GM18868 (cell line): ENCODE measurements around the gene FOXP4.

Experiments used
- ATAC-seq: cut with Tn5 transposase; IDR thresholded peaks from one replicate; pipeline ENCODE4 v1.9.1; 2021; ENCODE audit warnings: mild to moderate bottlenecking, moderate library complexity; ENCODE audit not compliant: unreplicated experiment

FOXP4 gene

DNA sequence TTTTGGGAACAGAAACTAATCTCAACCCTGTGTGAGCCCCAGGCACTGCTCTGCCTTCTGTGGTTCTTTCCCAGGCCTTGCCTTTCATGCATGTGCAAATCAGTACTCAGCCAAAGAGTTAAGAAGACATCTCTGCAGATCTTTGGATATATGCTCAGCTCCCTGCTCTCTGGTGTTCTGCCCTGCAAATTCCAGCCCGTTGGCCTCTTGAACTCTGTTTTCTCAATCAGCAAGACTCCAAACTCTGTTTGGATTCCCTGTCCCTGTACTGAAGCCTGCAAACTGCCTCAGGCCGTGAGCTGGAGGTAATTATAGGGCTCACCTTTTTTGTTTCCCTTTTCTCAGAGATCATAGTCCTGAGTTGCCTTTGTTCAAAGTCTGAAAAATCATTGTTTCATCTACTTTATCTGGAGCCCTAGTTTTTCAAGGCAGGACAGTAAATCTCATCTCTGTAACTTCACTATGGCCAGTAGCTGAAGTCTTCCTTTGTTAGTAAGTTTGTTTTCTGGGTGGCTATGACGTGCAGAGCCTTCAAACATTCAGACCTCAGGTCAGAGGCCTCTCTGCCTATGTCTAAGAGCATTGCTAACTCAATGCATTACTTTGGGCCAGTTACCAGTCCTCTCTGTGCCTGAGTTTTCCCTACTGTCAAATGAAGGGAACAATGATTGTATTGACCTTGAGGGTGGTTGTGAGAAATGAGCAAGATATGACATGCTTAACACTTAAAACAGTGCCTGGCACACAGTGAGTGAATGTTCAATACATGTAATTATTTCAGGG is 76.2 kb downstream of the FOXP4 start:
- ATAC-seq, result peak; percentile 48

DNA sequence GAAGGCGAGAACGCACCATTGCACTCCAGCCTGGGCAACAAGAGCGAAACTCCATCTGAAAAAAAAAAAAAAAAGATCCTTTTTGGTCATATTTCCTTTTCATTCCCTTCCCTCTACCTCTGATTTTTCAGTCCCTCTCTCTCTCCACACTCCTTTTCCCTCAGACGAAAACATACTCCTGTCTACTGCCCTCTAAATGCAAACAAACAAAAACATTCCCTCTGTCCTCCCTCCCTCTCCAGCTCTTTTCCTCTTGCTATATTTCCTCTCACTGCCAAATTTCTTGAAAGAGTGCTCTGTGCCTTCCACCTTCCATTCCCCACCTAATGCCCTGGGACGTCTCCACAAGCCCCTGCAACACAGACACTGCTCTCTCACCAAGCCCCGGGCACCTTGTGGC is 77.1 kb downstream of the FOXP4 start:
- no peak for ATAC-seq

DNA sequence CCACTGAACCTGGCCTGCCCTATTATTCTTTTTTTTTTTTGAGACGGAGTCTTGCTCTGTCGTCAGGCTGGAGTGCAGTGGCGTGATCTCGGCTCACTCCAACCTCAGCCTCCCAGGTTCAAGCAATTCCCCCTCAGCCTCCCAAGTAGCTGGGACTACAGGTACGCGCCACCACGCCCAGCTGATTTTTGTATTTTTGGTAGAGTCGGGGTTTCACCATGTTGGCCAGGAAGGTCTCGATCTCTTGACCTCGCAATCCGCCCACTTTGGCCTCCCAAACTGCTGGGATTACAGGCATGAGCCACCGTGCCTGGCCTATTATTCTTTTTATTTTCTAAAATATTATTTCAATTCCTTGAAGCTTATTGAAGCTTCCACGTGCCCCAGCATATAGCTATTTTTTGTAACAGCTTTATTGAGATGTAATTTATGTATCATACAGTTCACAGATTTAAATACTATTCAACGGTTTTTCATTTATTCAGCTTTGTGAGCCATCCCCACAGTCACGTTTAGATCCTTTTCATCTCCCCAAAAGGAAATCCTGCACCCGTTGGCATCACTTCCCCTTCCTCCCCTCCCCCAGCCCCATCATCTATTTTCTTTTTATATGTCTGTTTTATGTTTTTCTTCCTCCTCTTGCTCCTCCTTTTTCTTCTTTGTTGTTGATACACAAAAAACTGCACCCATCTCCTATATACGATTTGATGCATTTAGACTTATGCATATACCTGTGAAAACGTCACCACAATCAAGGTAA is 78.6 kb downstream of the FOXP4 start:
- no peak for ATAC-seq

DNA sequence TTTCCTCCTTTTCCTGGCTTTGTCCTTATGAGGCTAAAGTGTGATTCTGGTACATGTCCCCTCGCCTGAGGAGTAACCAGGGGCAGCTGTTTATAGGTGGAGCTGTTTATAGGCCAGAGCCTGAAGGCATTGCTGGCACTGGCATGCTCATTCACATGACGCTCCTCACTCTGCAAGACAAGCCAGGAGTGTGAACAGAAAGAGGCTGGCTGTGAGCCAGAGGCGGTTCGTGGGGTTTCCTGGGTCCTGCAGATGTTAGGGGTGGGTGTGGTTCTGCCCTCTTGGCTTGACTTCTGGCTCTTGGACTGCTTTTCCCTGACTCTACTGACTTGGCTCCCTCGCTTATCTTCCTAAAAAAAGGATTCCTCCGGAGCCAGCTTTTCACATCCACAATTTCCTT is 79.3 kb downstream of the FOXP4 start:
- ATAC-seq, result no peak

DNA sequence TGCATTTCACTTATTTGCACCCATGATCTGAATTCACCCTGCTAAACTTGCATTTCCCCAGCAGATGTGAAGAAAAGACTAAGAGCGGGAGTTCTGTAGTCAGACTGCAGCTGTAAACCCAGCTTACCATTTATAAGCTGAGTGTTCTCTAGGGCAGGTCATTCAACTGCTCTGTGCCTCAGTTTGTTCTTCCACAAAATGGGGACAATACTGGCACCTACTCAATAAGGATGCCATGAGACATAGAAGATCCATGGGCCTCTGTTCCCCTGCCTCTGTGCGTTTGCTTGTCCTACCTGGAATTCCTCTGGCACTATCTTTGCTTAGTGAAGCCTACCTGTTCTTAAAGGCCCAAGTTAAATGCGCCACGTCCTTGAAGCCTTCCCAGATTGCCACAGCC is 79.8 kb downstream of the FOXP4 start:
- ATAC-seq, result no peak

DNA sequence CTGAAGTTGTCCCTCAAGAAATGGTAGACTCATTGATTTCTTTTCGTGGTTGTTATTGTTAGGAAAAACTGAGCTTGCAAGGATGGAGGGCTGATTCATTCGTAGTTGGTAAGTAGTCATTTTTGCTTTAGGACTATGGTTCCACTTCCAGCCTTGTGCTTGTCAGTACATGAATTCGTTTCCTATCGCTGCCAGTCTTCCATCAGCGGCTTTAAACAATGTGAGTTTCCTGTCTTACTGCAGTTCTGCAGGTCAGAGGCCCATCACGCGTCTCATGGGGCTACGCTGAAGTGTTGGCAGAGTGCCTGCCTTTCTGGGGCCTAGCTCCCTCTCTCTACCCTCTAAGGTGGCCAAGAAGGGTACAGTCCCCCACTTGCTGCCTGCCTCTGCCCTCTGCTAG is 80.7 kb downstream of the FOXP4 start:
- no peak for ATAC-seq

DNA sequence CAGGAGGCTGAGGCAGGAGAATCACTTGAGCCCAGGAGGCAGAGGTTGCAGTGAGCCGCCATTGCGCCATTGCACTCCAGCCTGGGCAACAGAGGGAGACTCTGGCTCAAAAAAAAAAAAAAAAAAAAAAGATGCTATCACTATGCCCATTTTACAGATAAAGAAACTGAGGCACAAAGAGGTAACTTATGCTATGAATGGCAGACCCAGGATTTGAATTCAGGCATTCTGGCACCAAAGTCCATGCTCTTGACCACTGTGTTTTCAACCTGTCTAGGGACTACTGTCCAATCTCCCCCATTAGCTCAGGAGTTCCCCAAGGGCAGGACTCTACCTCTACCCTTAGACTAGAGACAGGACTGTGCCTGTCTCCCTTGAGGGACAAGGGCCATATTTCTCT is 82.9 kb downstream of the FOXP4 start:
- no peak for ATAC-seq

DNA sequence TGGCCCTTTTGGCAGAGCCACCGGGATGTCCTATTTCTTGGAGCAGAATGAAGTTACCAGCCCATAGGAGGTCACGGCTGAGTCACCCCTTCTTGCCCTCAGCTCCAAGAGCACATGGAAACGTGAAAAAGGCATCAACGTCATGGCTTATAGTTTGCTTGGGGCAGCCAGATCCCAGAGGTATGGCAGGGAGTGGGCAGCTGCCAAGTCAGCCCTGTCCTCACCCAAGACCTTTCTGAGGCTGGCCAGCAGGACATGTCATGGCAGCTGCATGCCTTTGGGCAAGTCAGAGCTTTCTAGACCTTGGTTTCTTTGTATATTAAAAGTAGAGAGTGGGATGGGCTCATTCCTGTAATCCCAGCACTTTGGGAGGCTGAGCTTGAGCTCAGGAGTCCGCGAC is 83.9 kb downstream of the FOXP4 start:
- ATAC-seq, result no peak

DNA sequence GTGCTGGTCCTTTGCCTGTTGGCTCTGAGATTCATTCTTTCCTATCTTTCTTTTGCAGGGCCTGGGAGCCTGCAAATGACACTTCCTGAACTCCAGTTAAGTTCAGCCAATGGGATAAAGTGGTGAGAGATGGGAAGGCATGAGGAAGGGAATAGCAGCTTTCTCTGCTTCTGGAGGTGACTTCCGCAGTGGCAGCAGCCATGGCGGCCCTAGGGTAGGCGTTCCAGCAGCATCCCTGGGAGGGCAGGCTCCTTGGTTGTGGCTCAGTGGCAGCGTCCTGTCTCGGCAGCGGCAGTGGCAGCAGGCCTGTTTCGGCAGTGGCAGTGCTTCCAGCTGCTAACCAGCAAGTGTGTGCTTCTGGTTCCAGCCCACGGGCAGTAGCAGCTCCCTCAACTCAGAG is 84.8 kb downstream of the FOXP4 start:
- no peak for ATAC-seq

DNA sequence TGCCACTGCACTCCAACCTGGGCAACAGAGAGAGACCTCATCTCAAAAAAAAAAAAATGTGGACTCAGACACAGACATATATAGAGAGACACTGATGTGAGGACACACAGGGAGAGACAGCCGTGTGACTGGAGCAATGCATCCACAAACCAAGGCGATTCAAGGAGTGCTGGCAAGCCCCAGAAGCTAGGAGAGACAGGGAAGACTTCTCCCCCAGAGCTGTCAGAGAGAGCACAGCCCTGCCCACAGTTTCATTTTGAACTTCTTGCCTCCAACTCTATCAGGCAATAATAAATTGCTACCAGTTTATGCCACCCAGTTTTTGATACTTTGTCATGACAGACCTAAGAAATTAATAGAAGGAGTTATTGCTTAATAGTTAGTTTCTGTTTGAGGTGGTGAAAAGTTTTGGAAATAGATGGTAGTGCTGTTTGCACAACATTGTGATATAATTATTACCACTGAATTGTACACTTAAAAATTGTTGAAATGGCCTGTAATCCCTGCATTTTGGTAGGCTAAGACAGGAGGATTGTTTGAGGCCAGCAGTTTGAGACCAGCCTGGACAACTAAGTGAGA is 87.0 kb downstream of the FOXP4 start:
- ATAC-seq, result no peak

DNA sequence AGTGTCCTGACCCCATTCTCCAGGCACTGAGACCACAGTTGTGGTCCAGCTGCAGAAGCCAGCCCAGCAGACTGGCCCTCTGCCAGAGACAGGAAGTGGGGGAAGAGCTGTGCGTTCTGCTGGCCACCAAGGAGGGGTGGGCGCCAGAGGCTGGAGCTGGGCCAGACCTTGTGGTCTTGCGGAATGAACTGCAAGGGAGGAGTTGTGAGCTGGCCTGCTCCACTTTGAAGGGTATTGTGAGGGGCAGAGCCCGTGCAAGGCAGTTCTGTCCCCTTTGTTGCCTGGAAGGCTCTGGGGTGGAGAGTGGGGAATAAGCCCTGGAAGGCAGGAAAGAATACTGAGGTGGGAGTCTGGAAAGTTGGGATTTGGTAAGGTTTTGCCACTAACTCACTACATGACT is 88.5 kb downstream of the FOXP4 start:
- no peak for ATAC-seq

DNA sequence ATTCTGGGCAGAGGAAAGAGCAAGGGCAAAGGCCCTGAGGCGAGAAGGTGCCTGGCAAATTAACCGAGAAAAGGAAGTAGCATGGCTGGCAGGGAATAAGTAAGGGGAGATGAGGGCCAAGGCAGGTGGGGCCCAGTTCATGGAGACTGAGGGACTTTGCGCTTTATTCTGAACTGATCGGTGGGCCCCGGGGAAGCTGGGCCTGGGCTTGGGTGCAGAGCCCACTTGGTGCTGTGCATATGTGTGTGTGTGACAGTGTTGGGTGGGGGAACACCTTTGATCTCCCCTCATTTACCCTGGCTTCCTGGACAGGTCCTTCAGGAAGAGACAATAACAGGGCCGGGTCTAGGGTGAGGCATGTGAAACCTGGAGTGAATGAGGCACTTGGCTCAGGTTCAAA is 89.2 kb downstream of the FOXP4 start:
- no peak for ATAC-seq

DNA sequence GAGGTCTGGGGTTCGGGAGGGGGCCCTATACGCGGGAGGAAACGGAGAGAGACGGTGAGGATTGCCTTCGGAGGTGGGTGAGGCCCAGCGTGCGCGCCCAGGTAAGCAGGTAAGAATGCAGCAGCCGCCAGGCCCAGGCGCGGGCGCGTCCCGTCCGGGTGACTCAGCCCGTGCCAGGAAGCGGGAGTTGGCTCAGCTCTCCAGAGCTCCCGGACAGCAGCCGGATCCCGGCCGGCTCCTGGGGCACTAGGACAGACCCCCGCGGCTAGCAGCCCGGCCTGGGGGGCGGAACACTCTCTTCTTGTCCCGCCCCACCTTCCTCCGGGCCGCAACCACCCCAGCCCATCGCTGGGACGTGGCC is 90.6 kb downstream of the FOXP4 start:
- ATAC-seq, result no peak

DNA sequence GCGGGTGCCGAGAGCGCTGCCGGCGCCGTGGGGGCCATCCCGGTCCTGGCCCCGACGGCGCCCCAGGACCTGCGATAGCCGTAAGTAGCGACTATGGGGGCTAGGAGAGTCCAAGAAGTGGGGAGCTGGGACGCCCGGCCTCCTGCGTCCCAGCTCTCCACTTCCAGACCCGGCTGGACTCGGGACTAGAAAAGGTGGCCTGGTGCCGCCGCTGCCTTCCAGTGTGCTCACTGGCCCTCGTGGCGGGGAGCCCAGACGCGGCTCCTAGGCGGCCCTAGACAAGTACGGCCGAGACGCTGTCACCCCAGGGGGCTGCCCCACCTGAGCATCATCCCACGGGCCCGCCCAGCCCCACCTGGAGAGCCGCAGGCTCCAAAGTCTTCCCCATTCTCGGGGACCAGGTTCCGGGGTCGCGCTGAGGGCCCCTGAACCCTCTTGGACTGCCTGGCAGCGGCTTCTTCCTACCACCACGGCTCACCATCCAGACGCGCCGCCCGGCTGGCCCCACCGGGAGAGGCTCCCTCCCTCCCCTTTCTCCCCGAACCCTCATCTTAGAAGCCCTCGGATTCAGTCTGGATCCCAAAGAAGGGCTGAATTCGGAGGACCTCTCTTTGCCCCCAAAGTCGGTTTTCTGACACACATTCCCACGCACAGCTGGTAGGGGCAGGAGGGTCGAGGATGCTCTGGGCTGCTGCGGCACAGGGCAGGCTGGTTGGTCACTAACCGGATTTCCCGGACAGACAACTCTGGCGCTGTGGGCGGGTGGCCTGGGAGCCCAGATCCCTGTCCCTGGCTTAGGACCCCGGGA is 91.2 kb downstream of the FOXP4 start:
- ATAC-seq, result no peak

DNA sequence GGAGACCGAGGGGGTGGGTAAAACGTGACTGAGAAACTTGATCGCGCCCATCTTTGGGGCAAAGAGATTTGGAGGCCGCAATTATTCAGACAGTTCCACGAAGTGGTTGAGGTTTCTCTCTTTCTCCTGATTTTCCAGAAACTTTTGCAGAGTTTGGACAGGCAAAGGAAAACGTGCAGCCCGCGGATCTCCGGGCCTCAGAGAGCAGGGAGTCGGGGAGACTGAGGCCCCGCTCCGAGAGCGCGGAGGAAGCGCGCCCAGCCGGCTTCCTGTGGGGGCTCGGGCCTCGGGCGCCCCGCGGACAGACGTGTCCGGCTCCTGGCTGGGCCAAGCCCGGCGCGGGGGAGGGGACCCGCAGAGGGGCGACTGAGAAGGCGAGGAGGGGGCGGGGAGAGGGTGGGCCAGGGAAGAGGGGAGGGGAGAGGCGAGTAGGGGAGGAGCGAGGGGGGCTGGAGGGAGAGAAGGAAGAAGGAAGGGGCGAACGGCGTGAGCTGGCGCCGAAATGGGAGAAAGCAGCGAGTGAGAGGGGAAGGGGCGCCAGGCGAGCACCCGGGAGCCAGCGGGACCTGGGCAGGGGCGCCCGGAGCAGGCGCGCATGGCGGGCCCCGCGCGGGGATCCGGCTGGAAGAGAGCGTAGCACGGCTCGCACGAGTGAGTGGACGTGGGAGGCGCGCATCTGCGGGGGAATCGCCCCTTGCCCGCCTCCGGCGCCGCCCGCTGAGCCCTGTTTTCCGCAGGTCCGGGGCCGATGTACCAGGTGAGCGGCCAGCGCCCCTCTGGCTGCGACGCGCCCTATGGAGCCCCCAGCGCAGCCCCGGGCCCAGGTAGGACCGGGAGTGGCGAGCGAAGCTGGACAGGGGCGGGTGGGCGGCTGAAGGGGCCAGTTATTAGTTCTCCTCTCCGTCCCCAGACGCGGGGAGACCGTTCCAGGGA is 92.1 kb downstream of the FOXP4 start, which contains the start of gene MDFI:
TSS of gene MDFI (plus strand) at position 467 of the 933 bp plus-strand sequence. CDS start at position 749, 282 bp downstream.
- ATAC-seq, result no peak

DNA sequence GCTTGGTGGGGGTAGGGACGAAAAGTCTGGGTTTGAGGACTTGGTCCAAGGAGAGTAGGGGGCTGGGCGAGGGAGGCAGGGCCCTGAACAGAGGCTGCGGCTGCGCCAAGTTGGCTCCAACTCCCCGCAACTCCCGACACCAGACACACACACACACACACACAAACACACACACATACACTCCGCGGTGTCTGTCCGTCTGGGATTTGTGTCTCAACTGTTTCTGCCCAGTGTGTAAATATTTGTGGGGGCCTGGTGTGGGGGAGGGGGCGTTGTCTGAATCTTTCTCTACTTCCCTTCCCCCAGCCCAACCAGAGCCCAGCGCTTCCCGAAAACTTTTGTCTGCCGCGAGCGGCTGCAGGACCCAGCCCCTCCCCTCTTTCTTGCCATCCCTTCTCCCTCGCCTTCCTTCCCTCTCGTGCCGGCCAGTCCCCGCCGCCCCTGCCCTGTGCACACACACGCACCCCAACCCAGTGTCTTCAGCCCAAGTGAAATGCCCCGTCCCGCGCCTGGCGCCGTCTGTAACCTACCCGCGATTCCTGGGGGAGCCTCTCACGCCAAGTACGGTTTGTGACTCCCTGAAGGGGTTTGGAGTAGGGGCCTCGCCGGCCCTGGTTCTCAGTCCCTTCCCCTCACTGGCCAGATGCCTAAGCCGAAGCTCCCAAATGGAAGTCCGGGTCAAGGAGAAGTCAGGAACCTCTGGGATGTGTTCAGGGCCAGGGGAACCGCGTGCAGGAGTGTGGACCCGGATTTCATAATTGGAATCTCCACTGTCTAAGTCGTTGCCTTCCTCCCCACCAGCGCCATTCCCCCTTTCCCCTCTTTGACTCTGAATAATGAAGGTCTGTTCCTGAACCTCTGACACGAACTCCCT is 93.0 kb downstream of the FOXP4 start:
- no peak for ATAC-seq

DNA sequence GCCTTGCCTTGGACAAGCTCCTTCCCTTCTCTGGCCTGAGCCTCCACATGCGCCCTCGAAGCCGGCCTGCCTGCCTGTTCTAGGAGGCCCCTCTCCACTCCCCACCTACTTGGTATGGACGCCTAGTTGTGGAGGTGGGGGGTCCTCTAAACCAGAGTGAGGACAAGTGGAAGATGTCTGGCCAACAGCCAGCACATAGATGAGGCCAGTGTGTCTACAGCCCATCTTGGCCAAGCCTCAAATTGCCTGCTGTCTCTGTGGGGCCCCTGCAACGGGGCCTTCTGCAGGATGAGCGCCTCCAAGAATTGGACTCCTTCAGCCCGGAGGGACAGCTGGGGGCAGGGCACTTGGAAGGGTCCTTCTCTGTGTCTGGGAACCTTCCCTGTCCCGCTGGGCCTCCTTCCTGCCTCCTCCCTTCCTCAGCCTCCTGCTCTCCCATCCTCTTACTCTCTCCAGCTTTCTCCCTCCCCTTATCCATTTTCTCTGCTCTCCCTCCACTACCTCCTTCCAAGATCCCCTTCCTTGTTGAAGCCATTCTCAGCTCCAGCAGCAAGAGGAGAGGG is 93.7 kb downstream of the FOXP4 start:
- no peak for ATAC-seq

DNA sequence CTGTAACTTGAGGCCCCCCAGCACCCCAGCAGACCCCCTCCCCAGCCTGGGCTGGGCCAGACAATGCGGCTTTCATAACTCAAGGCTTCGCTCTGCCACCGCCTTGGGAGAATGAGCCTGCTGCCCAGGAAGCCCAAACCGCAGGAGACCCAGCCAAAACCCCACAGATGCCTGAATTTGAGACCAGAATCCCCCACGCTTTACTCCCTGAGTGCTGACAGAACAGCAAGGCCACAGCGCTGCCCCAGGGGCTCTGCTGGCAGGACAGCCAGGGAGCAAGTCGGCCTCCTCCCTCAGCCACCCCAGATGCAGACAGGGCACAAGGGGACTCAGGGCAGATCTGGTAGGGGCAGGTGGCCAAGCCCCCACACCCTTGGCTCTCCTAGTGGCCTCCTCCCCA is 94.2 kb downstream of the FOXP4 start:
- ATAC-seq, result no peak

DNA sequence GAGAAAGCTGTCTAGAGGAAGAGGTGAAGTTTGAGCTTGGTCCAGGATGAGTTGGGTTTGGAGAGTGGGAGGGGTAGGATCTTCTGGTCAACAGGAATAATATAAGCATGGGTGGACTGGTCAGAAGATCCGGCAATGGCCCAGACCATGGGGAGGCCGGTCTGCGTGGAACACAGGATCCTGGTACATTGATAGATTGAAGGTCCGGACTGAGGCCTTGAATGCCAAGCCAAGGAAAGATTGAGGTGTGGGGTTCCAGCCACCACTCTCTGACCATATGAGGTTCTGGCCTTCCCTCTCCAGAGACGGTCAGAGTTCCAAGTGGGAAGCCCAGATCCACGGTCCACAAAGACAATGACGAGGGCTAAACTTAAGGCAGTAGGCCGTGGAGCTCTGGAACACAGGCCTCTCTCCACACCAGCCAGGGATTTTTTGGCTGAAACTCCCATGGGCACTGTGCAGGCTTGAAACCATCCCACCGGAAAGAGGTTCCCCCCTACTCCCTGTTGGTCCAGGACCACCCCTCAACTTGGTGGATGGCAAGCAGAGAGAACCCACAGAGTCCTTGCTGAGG is 95.3 kb downstream of the FOXP4 start:
- ATAC-seq, result no peak
